ENCODE data around the gene SGMS1. TPM values are rescaled to one million over a fixed set of nuclear protein-coding genes. Genes with fewer than 3 reads are reported as not detected.
"Not testable (repeated sequence)": the region's sequence is repeated elsewhere in the genome, so short reads cannot be mapped to it uniquely, and the experiment has no call there.

SGMS1 gene
- total and polyA plus RNA-seq, 10 donors = 5.9 to 84.3 (median 34.6) TPM

GRCh38 chr10:50490241-50490640, 133.5 kb downstream of the SGMS1 start:
- DNase-seq = no peak
- Histone ChIP-seq H3K4me3 (no peak overlapping the region), H3K36me3 (peaks cover 0 to 11% (median 0%) of the 10 kb centered on the region in 6 donors), H3K27ac (no peak overlapping the region), H3K9me3 (peaks cover 0 to 13% (median 6%) of the 10 kb centered on the region in 8 donors), H3K27me3 (replicated peaks in 1 of 7) (no peaks in the 10 kb centered on the region), H3K4me1 (no peaks in the 10 kb centered on the region)
- WGBS, 5 donors = 94 to 98% (median 95%) methylated on average over 5 of the region's 5 CpGs
- intact Hi-C loops (cut with DNase I; ENCODE audit: low total_unique reads) = no loop called here
- TF ChIP-seq, protein P1, sequence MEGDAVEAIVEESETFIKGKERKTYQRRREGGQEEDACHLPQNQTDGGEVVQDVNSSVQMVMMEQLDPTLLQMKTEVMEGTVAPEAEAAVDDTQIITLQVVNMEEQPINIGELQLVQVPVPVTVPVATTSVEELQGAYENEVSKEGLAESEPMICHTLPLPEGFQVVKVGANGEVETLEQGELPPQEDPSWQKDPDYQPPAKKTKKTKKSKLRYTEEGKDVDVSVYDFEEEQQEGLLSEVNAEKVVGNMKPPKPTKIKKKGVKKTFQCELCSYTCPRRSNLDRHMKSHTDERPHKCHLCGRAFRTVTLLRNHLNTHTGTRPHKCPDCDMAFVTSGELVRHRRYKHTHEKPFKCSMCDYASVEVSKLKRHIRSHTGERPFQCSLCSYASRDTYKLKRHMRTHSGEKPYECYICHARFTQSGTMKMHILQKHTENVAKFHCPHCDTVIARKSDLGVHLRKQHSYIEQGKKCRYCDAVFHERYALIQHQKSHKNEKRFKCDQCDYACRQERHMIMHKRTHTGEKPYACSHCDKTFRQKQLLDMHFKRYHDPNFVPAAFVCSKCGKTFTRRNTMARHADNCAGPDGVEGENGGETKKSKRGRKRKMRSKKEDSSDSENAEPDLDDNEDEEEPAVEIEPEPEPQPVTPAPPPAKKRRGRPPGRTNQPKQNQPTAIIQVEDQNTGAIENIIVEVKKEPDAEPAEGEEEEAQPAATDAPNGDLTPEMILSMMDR (IDR thresholded peaks at IDR 0.05 in 8 of 11, conservative IDR thresholded peaks at IDR 0.05 in 3 of 11) = no peak
- no peak for TF ChIP-seq POLR2AphosphoS5 (IDR thresholded peaks at IDR 0.05)

DNA sequence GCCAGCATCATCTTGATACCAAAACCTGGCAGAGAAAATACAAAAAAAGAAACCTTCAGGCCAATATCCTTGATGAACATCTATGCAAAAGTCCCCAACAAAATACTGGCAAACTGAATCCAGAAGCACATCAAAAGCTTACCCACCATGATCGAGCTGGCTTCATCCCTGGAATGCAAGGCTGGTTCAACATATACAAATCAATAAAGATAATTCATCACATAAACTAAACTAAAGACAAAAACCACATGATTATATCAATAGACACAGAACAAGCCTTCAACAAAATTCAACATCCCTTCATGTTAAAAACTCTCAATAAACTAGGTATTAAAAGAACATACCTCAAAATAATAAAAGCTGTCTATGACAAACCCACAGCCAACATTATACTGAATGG, 139.2 kb downstream of the SGMS1 start:
- H3K27ac ChIP-seq; H3K4me1 ChIP-seq; H3K27me3 ChIP-seq (replicated peaks in 1 of 7); DNase-seq; intact Hi-C loops (cut with DNase I; ENCODE audit: low total_unique reads); H3K4me3 ChIP-seq: not testable (repeated sequence)
- Histone ChIP-seq H3K9me3 (peaks cover 0 to 34% (median 24%) of the 10 kb centered on the region in 8 donors), H3K36me3 (peaks cover 0 to 34% (median 0%) of the 10 kb centered on the region in 6 donors)
- WGBS, 5 donors = 86 to 97% (median 93%) methylated on average over 1 of the region's 1 CpG

- TF ChIP-seq, protein P1 (IDR thresholded peaks at IDR 0.05 in 8 of 11, conservative IDR thresholded peaks at IDR 0.05 in 3 of 11) = no peak
- H3K27me3 ChIP-seq (replicated peaks in 1 of 7) = no peaks in the 10 kb centered on the region
- 74 to 92% (median 90%) methylated on average over 8 to 9 of the region's 9 CpGs for WGBS, 5 donors
These were observed 143.4 kb downstream of the SGMS1 start for GRCh38 chr10:50480054-50481007.

DNA sequence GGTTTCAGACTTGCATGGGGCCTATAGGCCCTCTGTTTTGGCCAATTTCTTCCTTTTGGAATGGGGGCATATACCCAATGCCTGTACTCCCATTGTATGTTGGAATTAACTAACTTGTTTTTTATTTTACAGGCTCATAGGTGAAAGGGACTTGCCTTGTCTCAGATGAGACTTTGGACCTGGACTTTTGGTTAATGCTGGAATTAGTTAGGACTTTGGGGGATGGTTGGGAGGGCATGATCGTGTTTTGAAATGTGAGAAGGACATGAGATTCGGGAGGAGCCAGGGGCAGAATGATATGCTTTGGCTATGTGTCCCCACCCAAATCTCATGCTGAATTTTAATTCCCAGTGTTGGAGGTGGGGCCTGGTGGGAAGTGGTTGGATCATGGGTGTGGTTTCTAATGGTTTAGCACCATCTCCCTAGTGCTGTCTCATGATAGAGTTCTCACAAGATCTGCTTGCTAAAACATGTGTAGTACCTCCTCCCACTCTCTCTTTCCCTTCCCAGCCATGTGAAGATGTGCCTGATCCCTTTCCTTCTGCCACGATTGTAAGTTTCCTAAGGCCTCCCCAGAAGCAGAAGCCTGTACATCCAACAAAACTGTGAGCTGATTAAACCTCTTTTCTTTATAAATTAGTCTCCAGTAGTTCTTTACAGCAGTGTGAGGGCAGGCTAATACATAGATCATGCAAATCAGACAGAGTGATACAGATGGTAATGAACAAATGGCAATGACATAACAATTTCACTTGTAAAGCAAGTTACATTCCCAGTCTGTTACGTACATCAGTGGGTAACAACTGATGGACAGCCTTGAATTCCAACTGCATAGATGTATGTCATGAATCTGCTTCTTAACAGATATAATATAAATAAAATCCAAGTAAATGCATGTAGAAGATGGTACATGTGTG, 146.2 kb downstream of the SGMS1 start:
- Histone ChIP-seq H3K36me3 (peaks cover 0 to 44% (median 5%) of the 10 kb centered on the region in 6 donors), H3K27me3 (replicated peaks in 1 of 7) (no peaks in the 10 kb centered on the region), H3K9me3 (peaks cover 0 to 16% (median 12%) of the 10 kb centered on the region in 8 donors), H3K4me3 (no peak overlapping the region), H3K27ac (no peak overlapping the region), H3K4me1 (no peaks in the 10 kb centered on the region)
- no peak for DNase-seq
- WGBS, 5 donors = 86 to 98% (median 96%) methylated on average over 4 of the region's 4 CpGs
- TF ChIP-seq, protein P1 (IDR thresholded peaks at IDR 0.05 in 8 of 11, conservative IDR thresholded peaks at IDR 0.05 in 3 of 11) = no peak
- TF ChIP-seq POLR2A (IDR thresholded peaks at IDR 0.05) (no peak), POLR2AphosphoS5 (IDR thresholded peaks at IDR 0.05) (no peak)
- intact Hi-C loops (cut with DNase I; ENCODE audit: low total_unique reads) = no loop called here

More at GRCh38 chr10:50480054-50481007, 143.4 kb downstream of the SGMS1 start:
- Histone ChIP-seq H3K9me3 (peaks cover 0 to 38% (median 33%) of the 10 kb centered on the region in 8 donors), H3K27ac (no peak overlapping the region), H3K4me3 (no peak overlapping the region), H3K36me3 (peaks cover 0 to 59% (median 5%) of the 10 kb centered on the region in 6 donors), H3K4me1 (no peaks in the 10 kb centered on the region)
- intact Hi-C loops (cut with DNase I; ENCODE audit: low total_unique reads) = no loop called here
- no peak for DNase-seq
